Loucy (cell line): ENCODE measurements around the gene MACIR.

ENCODE experiments used
- H2AFZ ChIP-seq: fragments of 200-600 bp; sonication (generic); 2 replicates; pipeline ENCODE4 v1.6.0; 2016; ENCODE audit warnings: antibody characterized with exemption, mild to moderate bottlenecking, low read length, moderate library complexity
- H3F3A ChIP-seq: fragments of 200-600 bp; 2 replicates; pipeline ENCODE4 v1.6.0; 2016; ENCODE audit warnings: antibody characterized with exemption, low read depth, mild to moderate bottlenecking
- H3K27me3 ChIP-seq: fragments of 200-600 bp; sonication (generic); 2 replicates; pipeline ENCODE4 v1.6.1; 2014; ENCODE audit warnings: low read length, mild to moderate bottlenecking; ENCODE audit not compliant: insufficient read depth, poor library complexity, severe bottlenecking
- H3K36me3 ChIP-seq: fragments of 200-600 bp; sonication (generic); 2 replicates; pipeline ENCODE4 v1.6.1; 2016; ENCODE audit warnings: low read length; ENCODE audit not compliant: insufficient read depth
- H3K4me1 ChIP-seq: fragments of 200-600 bp; sonication (generic); 2 replicates; pipeline ENCODE4 v1.5.1; 2014; ENCODE audit warnings: low read length, mild to moderate bottlenecking; ENCODE audit not compliant: insufficient read depth, poor library complexity, severe bottlenecking
- H3K4me2 ChIP-seq: fragments of 200-600 bp; sonication (generic); 2 replicates; pipeline ENCODE4 v1.6.0; 2014; ENCODE audit warnings: antibody characterized with exemption, low read length, low read depth, mild to moderate bottlenecking; ENCODE audit not compliant: poor library complexity, severe bottlenecking
- H3K4me3 ChIP-seq: fragments of 200-600 bp; sonication (generic); 2 replicates; pipeline ENCODE4 v1.5.1; 2014; ENCODE audit warnings: low read length, mild to moderate bottlenecking, mixed read lengths; ENCODE audit not compliant: poor library complexity, severe bottlenecking
- H3K79me2 ChIP-seq: fragments of 200-600 bp; sonication (generic); 2 replicates; pipeline ENCODE4 v1.6.1; 2014; ENCODE audit warnings: low read length; ENCODE audit not compliant: insufficient read depth
- H3K9ac ChIP-seq: fragments of 200-600 bp; sonication (generic); 2 replicates; pipeline ENCODE4 v1.6.0; 2014; ENCODE audit warnings: mild to moderate bottlenecking, low read depth, low read length, moderate library complexity; ENCODE audit not compliant: poor library complexity, severe bottlenecking
- H3K9me2 ChIP-seq: fragments of 200-600 bp; sonication (generic); replicated peaks from 2 replicates; pipeline ENCODE4 v1.6.1; 2016; ENCODE audit warnings: low read depth, low read length, mixed read lengths
- H3K9me3 ChIP-seq: fragments of 200-600 bp; sonication (generic); 2 replicates; pipeline ENCODE4 v1.6.1; 2014; ENCODE audit warnings: mild to moderate bottlenecking, antibody characterized with exemption, low read length, low read depth; ENCODE audit not compliant: insufficient read depth
- H4K20me1 ChIP-seq: fragments of 200-600 bp; sonication (generic); 2 replicates; pipeline ENCODE4 v1.6.0; 2014; ENCODE audit warnings: antibody characterized with exemption, low read length, mild to moderate bottlenecking; ENCODE audit not compliant: insufficient read depth, poor library complexity, severe bottlenecking
- CTCF ChIP-seq: fragments of 200-600 bp; sonication (generic); conservative IDR thresholded peaks from 2 replicates; pipeline ENCODE4 v1.5.1; 2014; ENCODE audit warnings: mild to moderate bottlenecking, antibody characterized with exemption, low read length
- EZH2phosphoT487 ChIP-seq: fragments of 200-600 bp; IDR thresholded peaks from 2 replicates; pipeline ENCODE4 v1.6.1; 2018; ENCODE audit warnings: antibody characterized with exemption, mild to moderate bottlenecking, moderate library complexity, borderline replicate concordance

The MACIR gene

GRCh38 chr5:103249068-103249467, 9.5 kb upstream of the MACIR start:
- Histone ChIP-seq H3K4me3 (no peak overlapping the region), H3F3A (no peaks in the 10 kb centered on the region), H3K9ac (no peak overlapping the region), H3K79me2 (no peaks in the 10 kb centered on the region), H2AFZ (no peak overlapping the region), H3K27me3 (no peaks in the 10 kb centered on the region), H3K36me3 (no peaks in the 10 kb centered on the region), H4K20me1 (no peaks in the 10 kb centered on the region), H3K4me2 (no peak overlapping the region), H3K4me1 (no peaks in the 10 kb centered on the region), H3K9me3 (no peaks in the 10 kb centered on the region), H3K9me2 (no peaks in the 10 kb centered on the region)
- TF ChIP-seq EZH2phosphoT487 (no peak), CTCF (no peak)

- Histone ChIP-seq H3K36me3 (no peaks in the 10 kb centered on the region), H3K4me2 (no peak overlapping the region), H3K9ac (no peak overlapping the region), H2AFZ (no peak overlapping the region), H3K27me3 (no peaks in the 10 kb centered on the region), H4K20me1 (no peaks in the 10 kb centered on the region), H3K4me3 (no peak overlapping the region), H3K9me2 (no peaks in the 10 kb centered on the region), H3K4me1 (no peaks in the 10 kb centered on the region), H3K9me3 (no peaks in the 10 kb centered on the region), H3F3A (no peaks in the 10 kb centered on the region), H3K79me2 (no peaks in the 10 kb centered on the region)
- TF ChIP-seq CTCF (no peak), EZH2phosphoT487 (no peak)
These were observed 3.6 kb upstream of the MACIR start for GRCh38 chr5:103254921-103255320.

GRCh38 chr5:103255691-103256090, 2.9 kb upstream of the MACIR start:
- Histone ChIP-seq H4K20me1 (no peaks in the 10 kb centered on the region), H3K4me1 (no peaks in the 10 kb centered on the region), H2AFZ (no peak overlapping the region), H3K9me3 (no peaks in the 10 kb centered on the region), H3F3A (no peaks in the 10 kb centered on the region), H3K36me3 (no peaks in the 10 kb centered on the region), H3K79me2 (no peaks in the 10 kb centered on the region), H3K4me3 (no peak overlapping the region), H3K9ac (no peak overlapping the region), H3K4me2 (no peak overlapping the region), H3K27me3 (no peaks in the 10 kb centered on the region), H3K9me2 (no peaks in the 10 kb centered on the region)
- TF ChIP-seq EZH2phosphoT487, result no peak
- TF ChIP-seq CTCF, result no peak
